ES-I3 (cell line): Measurements from ENCODE around the gene BCL2L12.

Experiments used
- H3K36me3 ChIP-seq: 2 replicates; pipeline ENCODE4 v1.6.1; 2013; ENCODE audit warnings: mild to moderate bottlenecking, low read length, control low read depth, moderate library complexity; ENCODE audit not compliant: insufficient read depth
- H3K4me1 ChIP-seq: 2 replicates; pipeline ENCODE4 v1.6.1; 2013; ENCODE audit warnings: mild to moderate bottlenecking, control low read depth, low read length; ENCODE audit not compliant: insufficient read depth
- H3K9ac ChIP-seq: 2 replicates; pipeline ENCODE4 v1.6.1; 2013; ENCODE audit warnings: low read depth, mild to moderate bottlenecking, low read length, moderate library complexity
- H3K9me3 ChIP-seq: 2 replicates; pipeline ENCODE4 v1.6.1; 2013; ENCODE audit warnings: mild to moderate bottlenecking, low read length, moderate library complexity; ENCODE audit not compliant: control insufficient read depth, insufficient read depth

The BCL2L12 gene

GRCh38 chr19:49652551-49653465, 12.9 kb upstream of the BCL2L12 start:
- Histone ChIP-seq H3K36me3 (peaks cover 6% of the 10 kb centered on the region), H3K4me1 (no peaks in the 10 kb centered on the region), H3K9ac (no peak overlapping the region), H3K9me3 (no peaks in the 10 kb centered on the region)

GRCh38 chr19:49653466-49653806, 12.3 kb upstream of the BCL2L12 start:
- H3K9me3 ChIP-seq: no peaks in the 10 kb centered on the region
- H3K9ac ChIP-seq: no peak overlapping the region
- H3K36me3 ChIP-seq: peaks cover 9% of the 10 kb centered on the region
- H3K4me1 ChIP-seq: no peaks in the 10 kb centered on the region

GRCh38 chr19:49654581-49654980, 11.2 kb upstream of the BCL2L12 start:
- peaks cover 13% of the 10 kb centered on the region for H3K36me3 ChIP-seq
- no peaks in the 10 kb centered on the region for H3K4me1 ChIP-seq
- H3K9ac ChIP-seq: no peak overlapping the region
- H3K9me3 ChIP-seq: no peaks in the 10 kb centered on the region

GRCh38 chr19:49655570-49656455, 9.9 kb upstream of the BCL2L12 start:
- Histone ChIP-seq H3K9ac (no peak overlapping the region), H3K4me1 (no peaks in the 10 kb centered on the region), H3K9me3 (no peaks in the 10 kb centered on the region), H3K36me3 (peaks cover 17% of the 10 kb centered on the region)

GRCh38 chr19:49656456-49657109, 9.2 kb upstream of the BCL2L12 start:
- no peaks in the 10 kb centered on the region for H3K9me3 ChIP-seq
- no peaks in the 10 kb centered on the region for H3K4me1 ChIP-seq
- no peak overlapping the region for H3K9ac ChIP-seq
- H3K36me3 ChIP-seq: peaks cover 17% of the 10 kb centered on the region

GRCh38 chr19:49657493-49658138, 8.1 kb upstream of the BCL2L12 start:
- Histone ChIP-seq H3K9ac (no peak overlapping the region), H3K9me3 (no peaks in the 10 kb centered on the region), H3K4me1 (no peaks in the 10 kb centered on the region), H3K36me3 (peaks cover 17% of the 10 kb centered on the region)

GRCh38 chr19:49658139-49658517, 7.6 kb upstream of the BCL2L12 start:
- no peaks in the 10 kb centered on the region for H3K9me3 ChIP-seq
- H3K36me3 ChIP-seq: peaks cover 17% of the 10 kb centered on the region
- no peak overlapping the region for H3K9ac ChIP-seq
- no peaks in the 10 kb centered on the region for H3K4me1 ChIP-seq

- Histone ChIP-seq H3K4me1 (no peaks in the 10 kb centered on the region), H3K9ac (no peak overlapping the region), H3K9me3 (no peaks in the 10 kb centered on the region), H3K36me3 (peaks cover 17% of the 10 kb centered on the region)
These were observed 6.9 kb upstream of the BCL2L12 start for GRCh38 chr19:49658566-49659442.

GRCh38 chr19:49660338-49660961, 5.3 kb upstream of the BCL2L12 start:
- Histone ChIP-seq H3K9ac (no peak overlapping the region), H3K4me1 (no peaks in the 10 kb centered on the region), H3K9me3 (no peaks in the 10 kb centered on the region), H3K36me3 (peaks cover 17% of the 10 kb centered on the region)

- Histone ChIP-seq H3K4me1 (no peaks in the 10 kb centered on the region; the same call in 1 of the 2 replicates), H3K36me3 (peaks cover 17% of the 10 kb centered on the region), H3K9ac (no peak overlapping the region), H3K9me3 (no peaks in the 10 kb centered on the region)
These were observed 3.7 kb upstream of the BCL2L12 start for GRCh38 chr19:49662011-49662410.

GRCh38 chr19:49663224-49663623, 2.5 kb upstream of the BCL2L12 start:
- Histone ChIP-seq H3K9ac (no peak overlapping the region), H3K9me3 (no peaks in the 10 kb centered on the region), H3K36me3 (peaks cover 14% of the 10 kb centered on the region), H3K4me1 (no peaks in the 10 kb centered on the region; the same call in 1 of the 2 replicates)

- no peaks in the 10 kb centered on the region; the same call in 1 of the 2 replicates for H3K4me1 ChIP-seq
- peak overlapping the region; percentile 95 for H3K9ac ChIP-seq
- no peaks in the 10 kb centered on the region for H3K9me3 ChIP-seq
- peaks cover 6% of the 10 kb centered on the region for H3K36me3 ChIP-seq
These were observed 1.3 kb upstream of the BCL2L12 start for GRCh38 chr19:49664171-49665035.
